Activated T-cell treated with anti-CD3 and anti-CD28 coated beads, Interleukin-2, amount 50 U/mL, for 4 hours (primary cell): ENCODE results near the gene SLC2A11. TPM values are rescaled to one million over a fixed set of nuclear protein-coding genes. Genes with fewer than 3 reads are reported as not detected.

Experiments used
- ATAC-seq, 2 donors: fragments of 200-7000 bp; cut with Tn5 transposase; one replicate each; pipeline ENCODE4 v1.10.0; 2021
- DNase-seq: peaks from one replicate; pipeline ENCODE4 v3.0.0-alpha.2; 2020
- H3K27me3 Mint-ChIP-seq: one replicate; pipeline ENCODE4 v1.8.0; 2021; ENCODE audit warnings: low read depth, mixed read lengths
- H3K36me3 Mint-ChIP-seq: one replicate; pipeline ENCODE4 v1.8.0; 2022; ENCODE audit warnings: mixed read lengths; ENCODE audit not compliant: insufficient read depth
- H3K4me1 Mint-ChIP-seq: one replicate; pipeline ENCODE4 v1.8.0; 2021; ENCODE audit warnings: low read depth, mixed read lengths
- H3K4me3 Mint-ChIP-seq: one replicate; pipeline ENCODE4 v1.8.0; 2021; ENCODE audit warnings: mild to moderate bottlenecking, moderate library complexity, mixed read lengths
- H3K9me3 Mint-ChIP-seq: one replicate; pipeline ENCODE4 v1.8.0; 2021; ENCODE audit warnings: mixed read lengths
- total RNA-seq, 3 donors: library from RNA; stranded (reverse); gene quantifications; one replicate each; pipeline ENCODE4 v1.2.1, GENCODE V29; 2021

SLC2A11 gene, protein sequence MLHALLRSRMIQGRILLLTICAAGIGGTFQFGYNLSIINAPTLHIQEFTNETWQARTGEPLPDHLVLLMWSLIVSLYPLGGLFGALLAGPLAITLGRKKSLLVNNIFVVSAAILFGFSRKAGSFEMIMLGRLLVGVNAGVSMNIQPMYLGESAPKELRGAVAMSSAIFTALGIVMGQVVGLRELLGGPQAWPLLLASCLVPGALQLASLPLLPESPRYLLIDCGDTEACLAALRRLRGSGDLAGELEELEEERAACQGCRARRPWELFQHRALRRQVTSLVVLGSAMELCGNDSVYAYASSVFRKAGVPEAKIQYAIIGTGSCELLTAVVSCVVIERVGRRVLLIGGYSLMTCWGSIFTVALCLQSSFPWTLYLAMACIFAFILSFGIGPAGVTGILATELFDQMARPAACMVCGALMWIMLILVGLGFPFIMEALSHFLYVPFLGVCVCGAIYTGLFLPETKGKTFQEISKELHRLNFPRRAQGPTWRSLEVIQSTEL
- total RNA-seq, result 1 to 10 TPM; 2.0 to 3.3 (median 2.4) TPM

- DNase-seq, result peak; percentile 87
- no peaks in the 10 kb centered on the region for H3K27me3 Mint-ChIP-seq
- peak; percentile 96 to 97 for ATAC-seq
- peak within 1 kb of the TSS; percentile 87 for H3K4me3 Mint-ChIP-seq
- H3K36me3 Mint-ChIP-seq, result no peaks in the 10 kb centered on the region
- H3K9me3 Mint-ChIP-seq, result no peaks in the 10 kb centered on the region
- peaks cover 18% of the 10 kb centered on the region for H3K4me1 Mint-ChIP-seq
Measured at GRCh38 chr22:23857606-23858483, at the start of gene SLC2A11. Gene SLC2A11, plus strand, starts transcription at chr22:23857875. Its CDS starts 125 bp downstream, at chr22:23858000.

DNA sequence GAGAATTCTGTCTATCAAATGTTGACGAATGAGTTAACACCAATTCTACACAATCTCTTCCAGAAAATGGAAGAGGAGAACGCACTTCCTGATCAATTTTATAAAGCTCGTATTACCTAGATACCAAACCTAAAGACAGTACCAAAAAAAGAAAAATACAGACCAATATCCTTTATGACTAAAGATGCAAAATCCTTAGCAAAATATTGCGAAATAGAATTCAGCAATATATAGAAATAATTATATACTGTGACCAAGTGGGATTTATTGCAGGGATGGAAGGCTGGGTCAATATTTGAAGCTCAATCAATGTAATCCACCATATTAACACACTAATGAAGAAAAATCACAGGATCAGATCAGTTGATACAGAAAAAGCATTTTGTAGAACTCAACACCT lies 45.3 kb upstream of the SLC2A11 start:
- Mint-ChIP-seq H3K9me3 (no peaks in the 10 kb centered on the region), H3K4me1 (peaks cover 1% of the 10 kb centered on the region), H3K27me3 (no peaks in the 10 kb centered on the region), H3K36me3 (peaks cover 24% of the 10 kb centered on the region), H3K4me3 (no peak overlapping the region)
- DNase-seq (no peak), ATAC-seq (no peak)

DNA sequence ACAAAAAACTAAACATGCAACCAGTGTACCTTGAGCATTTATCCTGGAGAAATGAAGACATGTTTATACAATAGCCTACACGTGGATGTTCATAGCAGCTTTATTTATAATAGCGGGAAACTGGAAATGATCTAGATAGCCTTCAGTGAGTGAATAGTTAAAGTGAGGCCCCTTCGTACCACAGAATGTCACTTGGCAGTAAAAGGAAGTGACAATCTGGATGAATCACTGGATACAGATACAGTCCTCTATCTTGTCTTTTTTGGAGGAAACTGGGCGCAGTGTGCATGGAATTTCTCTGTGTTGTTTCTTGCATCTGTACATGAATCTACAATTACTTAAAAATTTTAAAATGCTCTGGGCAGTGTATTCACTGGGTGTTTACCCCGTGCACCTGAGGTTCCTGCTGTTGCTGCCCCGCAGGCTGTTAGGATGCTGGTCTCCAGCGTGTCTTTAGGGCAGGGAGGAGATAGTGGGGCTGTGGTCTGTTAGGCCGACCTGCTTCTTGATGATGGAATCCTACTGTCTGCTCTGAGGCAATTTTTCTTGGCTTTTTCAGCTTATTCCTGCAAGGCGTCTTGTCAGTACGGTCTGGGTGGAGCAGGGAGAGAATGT lies 42.0 kb upstream of the SLC2A11 start:
- DNase-seq (no peak), ATAC-seq (no peak)
- Mint-ChIP-seq H3K4me1 (peaks cover 7% of the 10 kb centered on the region), H3K4me3 (no peak overlapping the region), H3K9me3 (no peaks in the 10 kb centered on the region), H3K27me3 (no peaks in the 10 kb centered on the region), H3K36me3 (peaks cover 31% of the 10 kb centered on the region)

- peaks cover 8% of the 10 kb centered on the region for H3K4me1 Mint-ChIP-seq
- no peak for ATAC-seq
- no peaks in the 10 kb centered on the region for H3K27me3 Mint-ChIP-seq
- no peak for DNase-seq
- peaks cover 29% of the 10 kb centered on the region for H3K36me3 Mint-ChIP-seq
- no peak overlapping the region for H3K4me3 Mint-ChIP-seq
- no peaks in the 10 kb centered on the region for H3K9me3 Mint-ChIP-seq
Measured at GRCh38 chr22:23816156-23816976, 41.3 kb upstream of the SLC2A11 start.

DNA sequence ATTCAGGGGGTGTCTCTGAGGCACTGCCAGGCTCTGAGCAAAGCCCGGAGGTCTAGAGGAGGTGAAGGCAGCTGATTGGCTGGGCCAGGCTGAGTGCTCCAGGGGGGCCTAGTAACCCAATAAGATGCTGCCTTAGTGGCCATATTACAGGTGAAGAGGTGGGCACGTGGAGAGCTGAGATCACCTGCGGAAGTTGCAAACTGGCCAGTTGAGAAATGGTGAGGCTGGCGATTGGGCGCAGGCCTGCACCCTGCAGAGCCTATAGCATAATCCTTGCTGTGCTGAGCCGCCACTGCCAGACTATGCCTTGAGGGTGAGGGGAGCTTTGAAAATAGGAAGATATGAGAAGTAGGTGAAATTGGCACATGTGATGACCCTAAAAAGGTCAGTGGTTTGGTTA lies 40.5 kb upstream of the SLC2A11 start:
- no peaks in the 10 kb centered on the region for H3K9me3 Mint-ChIP-seq
- no peak overlapping the region for H3K4me3 Mint-ChIP-seq
- ATAC-seq (no peak), DNase-seq (no peak)
- peaks cover 8% of the 10 kb centered on the region for H3K4me1 Mint-ChIP-seq
- peaks cover 23% of the 10 kb centered on the region for H3K36me3 Mint-ChIP-seq
- no peaks in the 10 kb centered on the region for H3K27me3 Mint-ChIP-seq

- no peaks in the 10 kb centered on the region for H3K9me3 Mint-ChIP-seq
- no peak overlapping the region for H3K4me3 Mint-ChIP-seq
- DNase-seq (no peak), ATAC-seq (no peak)
- H3K27me3 Mint-ChIP-seq, result no peaks in the 10 kb centered on the region
- H3K4me1 Mint-ChIP-seq, result peaks cover 7% of the 10 kb centered on the region
- peaks cover 28% of the 10 kb centered on the region for H3K36me3 Mint-ChIP-seq
Measured at GRCh38 chr22:23818541-23818940, 39.1 kb upstream of the SLC2A11 start.

- Mint-ChIP-seq H3K4me1 (peaks cover 7% of the 10 kb centered on the region), H3K4me3 (no peak overlapping the region), H3K9me3 (no peaks in the 10 kb centered on the region), H3K27me3 (no peaks in the 10 kb centered on the region), H3K36me3 (peaks cover 35% of the 10 kb centered on the region)
- DNase-seq (no peak), ATAC-seq (no peak)
Measured at GRCh38 chr22:23820748-23821211, 36.9 kb upstream of the SLC2A11 start.

DNA sequence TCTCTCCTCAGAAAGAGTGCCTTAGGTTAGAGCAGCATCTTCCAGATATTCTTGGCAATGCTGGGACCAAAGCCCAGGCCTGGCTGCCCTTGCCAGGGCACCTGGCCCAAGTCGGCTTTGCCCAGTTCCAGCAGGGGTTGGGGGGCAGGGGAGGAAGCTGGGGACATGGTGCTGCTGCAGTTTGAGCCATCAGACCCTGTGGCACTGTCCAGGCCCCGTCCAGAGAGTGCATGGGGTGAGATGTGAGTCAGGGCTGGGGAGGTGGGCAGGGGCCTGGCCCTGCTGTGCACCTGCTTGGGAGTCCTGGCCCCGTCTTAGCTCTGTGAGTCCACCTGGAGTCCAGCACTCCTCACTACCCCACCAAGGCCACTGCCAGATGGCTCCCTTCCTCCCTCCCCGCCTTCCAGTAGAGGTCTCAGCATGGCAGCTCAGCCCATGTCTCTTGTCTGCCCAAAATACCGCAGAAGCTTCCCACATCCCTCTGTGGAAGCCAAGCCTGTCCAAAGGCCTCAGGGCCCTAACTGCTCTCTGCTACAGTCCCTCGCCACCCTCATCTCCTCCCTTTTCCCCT lies 35.5 kb upstream of the SLC2A11 start:
- Mint-ChIP-seq H3K36me3 (peaks cover 34% of the 10 kb centered on the region), H3K9me3 (no peaks in the 10 kb centered on the region), H3K4me3 (no peak overlapping the region), H3K4me1 (peaks cover 7% of the 10 kb centered on the region), H3K27me3 (no peaks in the 10 kb centered on the region)
- DNase-seq, result no peak
- no peak for ATAC-seq

- no peaks in the 10 kb centered on the region for H3K27me3 Mint-ChIP-seq
- no peaks in the 10 kb centered on the region for H3K9me3 Mint-ChIP-seq
- H3K4me3 Mint-ChIP-seq, result no peak overlapping the region
- no peak for DNase-seq
- no peak for ATAC-seq
- H3K36me3 Mint-ChIP-seq, result peaks cover 29% of the 10 kb centered on the region
- peaks cover 7% of the 10 kb centered on the region for H3K4me1 Mint-ChIP-seq
Measured at GRCh38 chr22:23823331-23823791, 34.3 kb upstream of the SLC2A11 start.

DNA sequence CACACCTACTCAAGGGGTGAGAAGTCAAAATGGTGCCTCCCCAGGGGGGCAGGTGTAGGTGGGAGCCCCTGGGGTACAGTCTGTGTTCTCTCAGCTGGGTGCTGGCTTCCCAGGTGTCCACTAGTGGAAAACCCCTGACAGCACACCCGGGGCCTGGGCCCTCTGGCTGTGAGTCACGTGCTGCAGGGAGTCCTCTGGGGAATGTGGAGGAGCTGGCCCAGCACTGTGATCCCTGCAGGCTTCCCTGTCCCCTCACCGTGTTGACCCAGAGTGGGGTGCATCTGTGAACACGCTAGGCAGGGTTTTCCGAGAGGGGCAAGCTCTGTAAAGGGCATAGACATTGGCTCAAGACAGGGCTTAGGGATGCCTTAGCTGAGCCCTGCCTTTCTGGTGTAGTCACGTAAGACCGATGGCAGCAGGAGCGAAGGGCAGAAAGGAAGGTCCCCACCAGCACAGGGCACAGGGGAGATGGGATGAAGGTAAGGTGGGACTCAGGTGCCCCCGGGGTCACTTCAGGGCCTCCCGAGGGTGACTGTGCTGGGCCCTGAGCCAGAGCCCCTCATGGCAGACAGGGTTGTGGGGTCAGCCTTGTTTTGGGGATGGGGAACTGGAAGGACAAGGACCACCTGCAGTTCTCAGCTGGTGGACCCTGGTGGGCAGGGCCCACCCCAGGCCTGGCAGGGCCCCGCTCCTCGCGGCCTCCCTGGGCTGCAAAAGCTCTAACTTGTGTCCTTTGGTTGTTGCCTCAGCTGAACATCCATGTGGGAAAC lies 33.0 kb upstream of the SLC2A11 start:
- peaks cover 5% of the 10 kb centered on the region for H3K4me1 Mint-ChIP-seq
- ATAC-seq, result no peak
- H3K36me3 Mint-ChIP-seq, result peaks cover 36% of the 10 kb centered on the region

GRCh38 chr22:23825246-23825905 lies 32.3 kb upstream of the SLC2A11 start:
- Mint-ChIP-seq H3K27me3 (no peaks in the 10 kb centered on the region), H3K4me1 (peaks cover 4% of the 10 kb centered on the region), H3K9me3 (no peaks in the 10 kb centered on the region), H3K4me3 (no peak overlapping the region), H3K36me3 (peaks cover 36% of the 10 kb centered on the region)
- ATAC-seq, result no peak
- no peak for DNase-seq

More for the DNA sequence above, 33.0 kb upstream of the SLC2A11 start:
- DNase-seq, result no peak
- Mint-ChIP-seq H3K27me3 (no peaks in the 10 kb centered on the region), H3K4me3 (no peak overlapping the region), H3K9me3 (no peaks in the 10 kb centered on the region)
